MM.1S (cell line): Measurements from ENCODE around the gene TMEM131.

Source experiments
- DNase-seq: peaks from one replicate; pipeline ENCODE4 v3.0.0-alpha.2; 2015
- H2AFZ ChIP-seq: fragments of 300-600 bp; sonication (generic); 2 replicates; pipeline ENCODE4 v1.6.0; 2016; ENCODE audit warnings: antibody characterized with exemption, low read length
- H3F3A ChIP-seq: fragments of 300-600 bp; sonication (generic); 2 replicates; pipeline ENCODE4 v1.6.1; 2016; ENCODE audit warnings: mild to moderate bottlenecking, antibody characterized with exemption, low read length, moderate library complexity, mixed read lengths; ENCODE audit not compliant: insufficient read depth
- H3K27ac ChIP-seq: fragments of 300-600 bp; sonication (generic); 2 replicates; pipeline ENCODE4 v1.5.1; 2016; ENCODE audit warnings: mild to moderate bottlenecking, low read length
- H3K27me3 ChIP-seq: fragments of 300-600 bp; sonication (generic); replicated peaks from 2 replicates; pipeline ENCODE4 v1.6.0; 2016; ENCODE audit warnings: low read length; ENCODE audit not compliant: insufficient read depth
- H3K36me3 ChIP-seq: fragments of 300-600 bp; sonication (generic); replicated peaks from 2 replicates; pipeline ENCODE4 v1.6.1; 2016; ENCODE audit warnings: mild to moderate bottlenecking, low read length, mixed read lengths; ENCODE audit not compliant: insufficient read depth
- H3K4me1 ChIP-seq: fragments of 300-600 bp; sonication (generic); 2 replicates; pipeline ENCODE4 v1.6.1; 2016; ENCODE audit warnings: low read length, mixed read lengths
- H3K4me2 ChIP-seq: fragments of 300-600 bp; sonication (generic); 2 replicates; pipeline ENCODE4 v1.6.0; 2016; ENCODE audit warnings: low read depth, low read length
- H3K4me3 ChIP-seq: fragments of 300-600 bp; sonication (generic); 2 replicates; pipeline ENCODE4 v1.5.1; 2016; ENCODE audit warnings: low read length, mixed read lengths
- H3K79me2 ChIP-seq: fragments of 300-600 bp; sonication (generic); 2 replicates; pipeline ENCODE4 v1.6.1; 2016; ENCODE audit warnings: mixed run types, low read length, mixed read lengths
- H3K9ac ChIP-seq: fragments of 300-600 bp; sonication (generic); 2 replicates; pipeline ENCODE4 v1.6.1; 2016; ENCODE audit warnings: low read length, mixed read lengths
- H3K9me2 ChIP-seq: fragments of 300-600 bp; sonication (generic); replicated peaks from 2 replicates; pipeline ENCODE4 v1.6.1; 2016; ENCODE audit warnings: mild to moderate bottlenecking, low read length, mixed read lengths; ENCODE audit not compliant: insufficient read depth
- H3K9me3 ChIP-seq: fragments of 300-600 bp; sonication (generic); replicated peaks from 2 replicates; pipeline ENCODE4 v1.6.1; 2016; ENCODE audit warnings: mild to moderate bottlenecking, low read length, mixed read lengths; ENCODE audit not compliant: insufficient read depth
- H4K20me1 ChIP-seq: fragments of 300-600 bp; sonication (generic); 2 replicates; pipeline ENCODE4 v1.6.1; 2016; ENCODE audit warnings: mild to moderate bottlenecking, low read length, moderate library complexity, mixed read lengths; ENCODE audit not compliant: insufficient read depth
- CTCF ChIP-seq: fragments of 300-600 bp; sonication (generic); IDR thresholded peaks from 2 replicates; pipeline ENCODE4 v1.5.1; 2016; ENCODE audit warnings: antibody characterized with exemption, low read length, mixed read lengths
- EZH2 ChIP-seq: fragments of 300-600 bp; sonication (generic); optimal IDR thresholded peaks from 2 replicates; pipeline ENCODE3; 2017; ENCODE audit warnings: low read depth, mild to moderate bottlenecking, antibody characterized with exemption, low read length, mixed read lengths
- EZH2phosphoT487 ChIP-seq: fragments of 300-600 bp; sonication (generic); IDR thresholded peaks from 2 replicates; pipeline ENCODE4 v1.6.1; 2018; ENCODE audit warnings: antibody characterized with exemption, low read length

Gene TMEM131

DNA sequence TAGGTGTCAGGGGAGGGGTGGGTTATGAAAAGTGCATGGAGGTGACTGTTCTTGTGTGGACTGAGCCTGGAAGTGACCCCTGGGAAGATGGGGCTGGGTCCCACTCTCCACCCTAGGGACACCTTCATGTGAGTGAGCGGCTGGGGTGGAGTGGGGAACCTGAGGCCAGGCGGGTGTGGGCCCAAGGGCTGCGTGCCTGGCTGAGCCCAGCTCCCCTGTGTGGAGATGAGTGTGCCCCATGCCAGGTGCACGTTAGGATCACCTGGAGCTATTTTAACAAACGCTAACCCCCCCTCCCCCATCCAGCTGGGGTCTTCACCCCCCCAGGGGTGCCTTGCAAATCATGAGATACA lies 255.9 kb downstream of the TMEM131 start:
- DNase-seq: no peak

GRCh38 chr2:97739020-97739892 lies 256.5 kb downstream of the TMEM131 start:
- TF ChIP-seq EZH2 (no peak), EZH2phosphoT487 (no peak), CTCF (no peak)
- no peak overlapping the region for H3K27ac ChIP-seq
- H2AFZ ChIP-seq: no peak overlapping the region
- no peaks in the 10 kb centered on the region for H3K9me2 ChIP-seq
- no peak overlapping the region for H3K4me2 ChIP-seq
- no peaks in the 10 kb centered on the region for H3K4me1 ChIP-seq
- DNase-seq: no peak
- H3K27me3 ChIP-seq: no peaks in the 10 kb centered on the region
- H3K9ac ChIP-seq: no peak overlapping the region
- H3K79me2 ChIP-seq: no peaks in the 10 kb centered on the region
- no peak overlapping the region for H3K4me3 ChIP-seq
- H3F3A ChIP-seq: no peaks in the 10 kb centered on the region
- no peaks in the 10 kb centered on the region for H4K20me1 ChIP-seq
- no peaks in the 10 kb centered on the region for H3K36me3 ChIP-seq
- no peaks in the 10 kb centered on the region for H3K9me3 ChIP-seq

More for the DNA sequence above, 255.9 kb downstream of the TMEM131 start:
- Histone ChIP-seq H3F3A (no peaks in the 10 kb centered on the region), H3K9me2 (no peaks in the 10 kb centered on the region), H3K79me2 (no peaks in the 10 kb centered on the region), H3K27ac (no peak overlapping the region), H4K20me1 (no peaks in the 10 kb centered on the region), H3K36me3 (no peaks in the 10 kb centered on the region), H3K4me1 (no peaks in the 10 kb centered on the region), H3K9ac (no peak overlapping the region), H3K4me3 (no peak overlapping the region), H3K9me3 (no peaks in the 10 kb centered on the region), H3K4me2 (no peak overlapping the region), H2AFZ (no peak overlapping the region), H3K27me3 (no peaks in the 10 kb centered on the region)
- TF ChIP-seq EZH2phosphoT487 (no peak), CTCF (no peak), EZH2 (no peak)

GRCh38 chr2:97738179-97739019 lies 257.3 kb downstream of the TMEM131 start:
- no peaks in the 10 kb centered on the region for H3F3A ChIP-seq
- TF ChIP-seq CTCF: no peak
- no peak for TF ChIP-seq EZH2
- TF ChIP-seq EZH2phosphoT487: no peak
- H3K9ac ChIP-seq: no peak overlapping the region
- no peaks in the 10 kb centered on the region for H3K27me3 ChIP-seq
- no peaks in the 10 kb centered on the region for H4K20me1 ChIP-seq
- no peaks in the 10 kb centered on the region for H3K9me2 ChIP-seq
- no peaks in the 10 kb centered on the region for H3K36me3 ChIP-seq
- H2AFZ ChIP-seq: no peak overlapping the region
- no peaks in the 10 kb centered on the region for H3K79me2 ChIP-seq
- no peaks in the 10 kb centered on the region for H3K4me1 ChIP-seq
- no peak overlapping the region for H3K27ac ChIP-seq
- H3K4me3 ChIP-seq: no peak overlapping the region
- no peak overlapping the region for H3K4me2 ChIP-seq
- DNase-seq: no peak
- no peaks in the 10 kb centered on the region for H3K9me3 ChIP-seq
